Dermis blood vessel endothelial cell (primary cell): Measurements from ENCODE around the gene CCDC85A. TPM values are rescaled to one million over a fixed set of nuclear protein-coding genes. Genes with fewer than 3 reads are reported as not detected.

Source experiments
- DNase-seq: peaks from one replicate; pipeline ENCODE4 v3.0.0; 2010
- total RNA-seq: library from RNA; depleted of rRNA; stranded (reverse); fragments of >200 nt; gene quantifications from 2 replicates; pipeline ENCODE4 v1.2.3, GENCODE V29; 2014

Gene CCDC85A
- total RNA-seq, 1 donor from 2014 or later: 21.4 TPM

- peak; percentile 30 for DNase-seq
These were observed 11.8 kb downstream of the CCDC85A start for GRCh38 chr2:56195563-56195962.

- DNase-seq: no peak
These were observed 14.0 kb downstream of the CCDC85A start for GRCh38 chr2:56197816-56198215.

GRCh38 chr2:56198936-56199335 lies 15.1 kb downstream of the CCDC85A start:
- DNase-seq: no peak

GRCh38 chr2:56199492-56199891 lies 15.7 kb downstream of the CCDC85A start:
- DNase-seq: no peak

GRCh38 chr2:56202381-56203121 lies 18.8 kb downstream of the CCDC85A start:
- peak; percentile 19 for DNase-seq

- no peak for DNase-seq
These were observed 20.8 kb downstream of the CCDC85A start for GRCh38 chr2:56204556-56204955.

GRCh38 chr2:56206250-56206649 lies 22.5 kb downstream of the CCDC85A start:
- no peak for DNase-seq

- DNase-seq: no peak
These were observed 24.0 kb downstream of the CCDC85A start for GRCh38 chr2:56207760-56208159.

- DNase-seq: no peak
These were observed 24.6 kb downstream of the CCDC85A start for GRCh38 chr2:56208380-56208779.

- no peak for DNase-seq
These were observed 25.9 kb downstream of the CCDC85A start for GRCh38 chr2:56209701-56210100.

- no peak for DNase-seq
These were observed 26.5 kb downstream of the CCDC85A start for GRCh38 chr2:56210291-56210690.

GRCh38 chr2:56211048-56211447 lies 27.3 kb downstream of the CCDC85A start:
- peak; percentile 50 for DNase-seq

- DNase-seq: no peak
These were observed 32.1 kb downstream of the CCDC85A start for GRCh38 chr2:56215911-56216310.

- no peak for DNase-seq
These were observed 33.3 kb downstream of the CCDC85A start for GRCh38 chr2:56217106-56217505.

- no peak for DNase-seq
These were observed 38.7 kb downstream of the CCDC85A start for GRCh38 chr2:56222481-56222880.

- peak; percentile 62 for DNase-seq
These were observed 40.5 kb downstream of the CCDC85A start for GRCh38 chr2:56224316-56224715.

- DNase-seq: no peak
These were observed 44.0 kb downstream of the CCDC85A start for GRCh38 chr2:56227811-56228210.

GRCh38 chr2:56229397-56230060 lies 45.7 kb downstream of the CCDC85A start:
- peak; percentile 32 for DNase-seq

- peak; percentile 44 for DNase-seq
These were observed 46.4 kb downstream of the CCDC85A start for GRCh38 chr2:56230156-56230555.

- DNase-seq: no peak
These were observed 47.6 kb downstream of the CCDC85A start for GRCh38 chr2:56231361-56231760.

- no peak for DNase-seq
These were observed 49.1 kb downstream of the CCDC85A start for GRCh38 chr2:56232912-56233311.

- no peak for DNase-seq
These were observed 50.5 kb downstream of the CCDC85A start for GRCh38 chr2:56234241-56234640.

- DNase-seq: no peak
These were observed 55.2 kb downstream of the CCDC85A start for GRCh38 chr2:56239030-56239429.

- DNase-seq: peak; percentile 14
These were observed 55.6 kb downstream of the CCDC85A start for GRCh38 chr2:56239437-56239836.
